GM12801 (cell line): ENCODE results near the gene DLGAP4.

Source experiments
- CTCF ChIP-seq: IDR thresholded peaks from one replicate; pipeline ENCODE4 v1.5.1; 2011; ENCODE audit warnings: control low read depth; ENCODE audit not compliant: insufficient read length; ENCODE audit errors: extremely low read depth

The DLGAP4 gene

DNA sequence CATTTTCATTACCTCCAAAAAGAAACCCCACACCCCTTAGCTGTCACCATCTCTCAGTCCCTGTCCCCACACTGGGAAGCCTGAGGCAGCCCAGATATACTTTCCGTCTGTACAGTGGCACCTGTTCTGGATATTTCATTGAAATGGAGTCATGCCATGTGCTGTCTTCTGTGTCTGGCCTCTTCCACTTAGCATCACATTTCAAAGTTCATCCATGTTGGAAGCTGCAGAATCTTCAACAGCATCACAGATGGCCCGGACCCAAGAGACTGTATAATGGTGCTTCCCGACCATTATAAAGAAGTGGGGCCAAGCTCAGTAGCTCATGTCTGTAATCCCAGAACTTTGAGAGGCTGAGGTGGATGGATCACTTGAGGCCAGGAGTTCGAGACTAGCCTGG lies 58.4 kb downstream of the DLGAP4 start:
- TF ChIP-seq CTCF, result no peak

DNA sequence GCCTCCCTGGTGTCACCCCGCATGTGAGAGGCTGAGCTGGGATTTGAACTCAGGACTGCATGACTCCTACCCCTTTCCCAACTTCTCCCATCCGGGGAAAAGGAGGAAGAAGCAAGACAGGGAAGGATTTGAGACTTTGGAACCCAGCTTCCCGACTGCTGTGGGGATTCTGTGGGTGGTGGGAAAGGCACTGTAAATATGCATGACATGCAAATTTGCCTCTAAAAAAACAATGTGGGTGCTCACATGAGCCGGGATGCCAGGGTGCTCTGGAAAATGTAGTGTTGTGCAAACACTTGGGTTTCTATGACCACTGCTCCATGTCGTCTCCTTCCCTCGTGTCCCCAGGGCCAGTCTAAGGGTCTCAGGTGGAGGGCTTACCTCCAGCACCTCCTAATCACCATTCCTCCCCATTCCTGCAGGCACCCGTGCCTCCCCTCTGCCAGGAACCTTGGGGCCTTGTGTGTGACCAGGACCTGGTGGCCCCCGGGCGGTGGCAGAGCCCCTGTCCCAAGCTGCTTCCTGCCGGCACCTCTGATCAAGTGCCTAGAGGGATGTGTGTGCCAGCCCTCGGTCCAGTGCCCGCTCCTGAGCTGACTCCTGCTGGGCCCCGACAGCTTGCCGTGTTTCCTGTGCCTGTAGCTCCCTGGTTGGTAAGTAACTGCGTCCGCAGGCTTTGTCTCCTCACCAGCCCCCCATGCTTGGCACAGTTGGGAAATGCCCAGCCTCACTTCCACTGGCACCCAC lies 60.7 kb downstream of the DLGAP4 start:
- TF ChIP-seq CTCF, result no peak

DNA sequence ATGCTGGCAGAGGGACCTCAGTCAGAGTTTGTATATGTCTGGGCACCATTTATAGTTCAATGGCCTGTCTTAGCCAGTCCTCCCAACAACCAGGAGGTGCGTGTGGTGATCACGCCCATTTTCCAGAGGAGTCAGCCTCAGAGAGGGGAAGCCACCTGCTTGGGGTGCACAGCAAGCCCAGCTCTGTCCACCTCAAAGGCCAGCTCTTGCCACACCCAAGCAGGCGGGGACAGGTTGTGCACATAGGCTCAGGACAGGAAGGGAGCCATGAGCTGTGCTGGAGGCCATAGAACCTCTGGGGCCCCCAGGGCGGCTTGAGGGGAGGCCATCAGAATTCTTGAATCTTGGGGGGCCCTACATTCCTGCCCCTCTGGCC lies 61.2 kb downstream of the DLGAP4 start:
- TF ChIP-seq CTCF, result no peak

DNA sequence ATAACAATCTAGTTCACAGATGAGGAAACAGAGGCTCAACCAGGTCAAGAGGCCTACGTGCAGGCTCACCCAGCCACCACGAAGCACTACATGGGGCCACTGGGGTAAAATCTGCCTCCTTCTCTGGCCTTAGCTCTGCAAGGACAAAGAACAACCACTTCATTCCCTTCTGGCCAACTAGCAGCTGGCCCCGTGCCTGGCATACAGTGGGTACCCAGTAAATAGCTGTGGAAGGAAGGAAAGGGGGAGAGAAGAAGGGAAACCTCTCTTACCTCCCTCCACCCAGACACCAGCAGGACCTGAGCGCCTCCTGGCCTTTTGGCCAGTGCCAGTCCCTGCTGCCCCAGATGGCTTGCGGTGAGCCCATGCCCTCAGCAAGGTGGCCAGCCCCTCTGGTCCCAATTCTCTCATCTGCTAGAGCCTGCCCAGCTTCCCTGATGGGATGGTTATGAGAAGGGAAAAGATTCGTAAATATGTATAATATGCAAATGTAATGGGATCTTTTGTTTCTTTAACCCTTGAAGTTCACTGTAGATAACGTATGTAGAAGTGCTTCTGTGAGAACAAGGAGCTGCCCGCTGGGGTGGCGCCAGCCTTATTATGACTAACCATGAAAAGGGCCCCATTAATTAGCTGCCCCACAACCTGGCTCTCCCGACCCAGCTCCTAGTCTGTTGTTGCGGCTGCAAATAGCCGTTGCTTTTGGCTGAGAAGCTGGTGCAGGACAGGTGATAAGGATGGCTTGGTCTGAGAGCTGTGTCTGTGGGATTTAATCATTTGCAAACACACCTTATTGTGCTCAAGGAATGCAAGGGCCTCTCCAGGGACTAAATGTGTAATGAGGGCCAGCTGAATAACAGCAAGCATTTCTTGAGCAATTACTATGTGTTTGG lies 62.0 kb downstream of the DLGAP4 start:
- TF ChIP-seq CTCF, result no peak

- no peak for TF ChIP-seq CTCF
Measured at GRCh38 chr20:36368869-36369268, 62.7 kb downstream of the DLGAP4 start.

DNA sequence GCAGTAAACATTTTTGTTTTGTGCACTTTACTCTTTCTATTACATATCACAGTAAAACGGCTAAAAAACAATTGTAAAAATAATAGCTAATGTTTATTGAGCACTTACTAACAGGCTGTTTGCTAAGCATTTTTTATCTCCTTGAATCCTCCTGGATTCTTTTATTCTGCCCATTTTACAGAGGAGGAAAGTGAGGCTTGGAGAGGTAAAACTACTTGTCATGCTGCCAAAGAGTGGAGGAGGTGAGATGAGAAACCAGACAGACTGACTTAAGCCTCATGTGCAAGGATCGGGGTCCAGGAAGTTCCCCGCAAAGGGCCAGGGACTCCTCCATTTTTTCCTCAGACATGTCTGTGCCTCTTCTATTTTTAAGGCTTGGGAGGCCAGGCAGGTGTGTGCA lies 63.6 kb downstream of the DLGAP4 start:
- TF ChIP-seq CTCF, result no peak

GRCh38 chr20:36370991-36371790 lies 65.1 kb downstream of the DLGAP4 start:
- no peak for TF ChIP-seq CTCF
